ENCODE results near the gene GRID2. TPM values are rescaled to one million over a fixed set of nuclear protein-coding genes. Genes with fewer than 3 reads are reported as not detected.

The GRID2 gene
- total and polyA plus RNA-seq, 2 of the 4 experiments (the other 2 are of a cell fraction) = under 0.01 TPM; not detected in 1

DNA sequence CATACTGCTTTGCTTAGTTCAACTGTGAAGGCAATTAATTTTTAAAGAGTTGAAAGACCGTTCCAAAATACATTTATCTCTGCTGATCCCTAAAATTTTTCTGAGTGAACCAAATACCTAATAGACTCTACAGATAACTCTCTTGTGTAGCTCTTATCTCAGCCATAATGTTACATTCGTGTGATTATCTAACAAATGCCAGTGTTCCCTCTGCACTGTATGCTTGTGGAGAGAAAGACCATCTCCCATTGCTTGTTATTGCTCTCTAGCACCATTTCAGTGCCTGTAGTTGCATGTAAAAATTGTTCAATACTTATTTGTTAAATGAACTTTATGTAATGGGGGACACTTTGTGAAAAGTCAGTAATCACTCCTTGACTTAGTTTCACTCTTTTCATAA, 1443.5 kb downstream of the GRID2 start:
- H2AK9ac ChIP-seq (replicated peaks; ENCODE audit: low read depth, low read length, poor library complexity) = no peak overlapping the region
- intact Hi-C loops (cut with micrococcal nuclease) = no loop called here
- H3K4ac ChIP-seq (ENCODE audit: low read depth, low read length) = no peak overlapping the region
- no peak overlapping the region for H3K4me3 ChIP-seq (ENCODE audit: insufficient read depth, low read depth, low read length)
- no peak overlapping the region for H4K91ac ChIP-seq (ENCODE audit: insufficient read depth, low read depth, low read length)
- ChIA-PET POLR2A (ENCODE audit: unreplicated experiment) (no interaction called here), CTCF (no interaction called here)
- no peaks in the 10 kb centered on the region for H3K27me3 ChIP-seq (ENCODE audit: control insufficient read depth, insufficient read depth, low read length)
- no peaks in the 10 kb centered on the region for H3K9me1 ChIP-seq (ENCODE audit: insufficient read depth, low read length)
- dilution Hi-C loops (cut with HindIII; ENCODE audit: low sequenced_read_pairs, unreplicated experiment) = no loop called here
- no peak overlapping the region for H2BK120ac ChIP-seq (ENCODE audit: low read depth, low read length)
- no TSS peak for BruUV-seq (replicated peaks)
- no peak for DNase-seq
- H3K23ac ChIP-seq (ENCODE audit: low read depth, low read length) = no peak overlapping the region
- no peak overlapping the region for H2BK15ac ChIP-seq (ENCODE audit: low read depth, low read length)
- H3K9me3 ChIP-seq (ENCODE audit: control insufficient read depth, insufficient read depth, low read length) = no peaks in the 10 kb centered on the region
- H3K14ac ChIP-seq (replicated peaks; ENCODE audit: low read depth, low read length) = no peak overlapping the region
- H3K36me3 ChIP-seq (ENCODE audit: control insufficient read depth, insufficient read depth, low read length) = no peaks in the 10 kb centered on the region
- H2BK20ac ChIP-seq (ENCODE audit: low read depth, low read length) = no peak overlapping the region
- no peak overlapping the region for H3K56ac ChIP-seq (ENCODE audit: extremely low read depth, insufficient read depth, low read length)
- no peak overlapping the region for H3K9ac ChIP-seq (ENCODE audit: low read depth, low read length)
- no peak overlapping the region for H4K8ac ChIP-seq (ENCODE audit: low read depth in 2 of 2, low read length in 2 of 2)
- no peak overlapping the region for H2AFZ ChIP-seq (replicated peaks; ENCODE audit: low read length, poor library complexity)
- H2BK5ac ChIP-seq (ENCODE audit: low read depth, low read length, poor library complexity, severe bottlenecking) = no peak overlapping the region
- no peak overlapping the region for H3K18ac ChIP-seq (ENCODE audit: low read depth, low read length)
- no peak overlapping the region for H3K4me2 ChIP-seq (ENCODE audit: low read depth, low read length)
- no peaks in the 10 kb centered on the region for H3K4me1 ChIP-seq (ENCODE audit: control insufficient read depth, insufficient read depth, low read length)
- H3K79me1 ChIP-seq (ENCODE audit: low read depth in 1 of 2, low read length in 2 of 2) = no peaks in the 10 kb centered on the region
- ATAC-seq (ENCODE audit: low read depth) = no peak
- H3K27ac ChIP-seq (ENCODE audit: insufficient read depth, low read length) = no peak overlapping the region
- WGBS, 2 experiments (ENCODE audit: extremely low coverage in 2 of 2, insufficient read length in 1 of 2) = no CpG with 5 or more reads among the region's 2 CpGs
- H4K20me1 ChIP-seq (ENCODE audit: insufficient read depth, low read length) = no peaks in the 10 kb centered on the region
- in situ Hi-C loops (cut with MboI; ENCODE audit: low sequenced_read_pairs) = no loop called here
- TF ChIP-seq MAFK (IDR thresholded peaks at IDR 0.05; ENCODE audit: low read depth, low read length) (no peak), MXI1 (IDR thresholded peaks at IDR 0.05; ENCODE audit: borderline replicate concordance, low read depth, low read length) (no peak), MAZ (IDR thresholded peaks at IDR 0.05; ENCODE audit: borderline replicate concordance, low read depth, low read length) (no peak), BHLHE40 (IDR thresholded peaks at IDR 0.05; ENCODE audit: low read depth, low read length) (no peak), SMC3 (IDR thresholded peaks at IDR 0.05; ENCODE audit: low read depth, low read length) (no peak)
- H4K5ac ChIP-seq (ENCODE audit: low read depth, low read length) = no peak overlapping the region
- no peak overlapping the region for H2AK5ac ChIP-seq (ENCODE audit: low read depth, low read length)
